Activated CD4-positive, alpha-beta T cell treated with anti-CD3 and anti-CD28 coated beads for 36 hours (primary cell): Measurements from ENCODE around the gene ANKH. TPM values are rescaled to one million over a fixed set of nuclear protein-coding genes. Genes with fewer than 3 reads are reported as not detected.

ENCODE experiments used
- ATAC-seq: fragments of 200-7000 bp; cut with Tn5 transposase; one replicate; pipeline ENCODE4 v1.10.0; 2021; ENCODE audit warnings: mild to moderate bottlenecking, moderate library complexity
- CTCF ChIA-PET: fragments of 350-600 bp; sonication (Branson Sonifier 250); formaldehyde crosslinking; loops from one replicate; lab custom pipeline; 2021; ENCODE audit warnings: antibody characterized with exemption; lab: Charles Lee
- POLR2A ChIA-PET: fragments of 350-600 bp; sonication (Branson Sonifier 250); formaldehyde crosslinking; loops from one replicate; lab custom pipeline; 2021; ENCODE audit warnings: antibody characterized with exemption, inconsistent platforms; lab: Charles Lee
- DNase-seq: peaks from one replicate; pipeline ENCODE4 v3.0.0-alpha.2; 2020
- H3K27ac Mint-ChIP-seq: one replicate; pipeline ENCODE4 v1.8.0; 2021; ENCODE audit warnings: mixed read lengths
- H3K27me3 Mint-ChIP-seq: one replicate; pipeline ENCODE4 v1.8.0; 2021; ENCODE audit warnings: mixed read lengths
- H3K36me3 Mint-ChIP-seq: one replicate; pipeline ENCODE4 v1.8.0; 2021; ENCODE audit warnings: low read depth, mixed read lengths
- H3K4me1 Mint-ChIP-seq: one replicate; pipeline ENCODE4 v1.8.0; 2021; ENCODE audit warnings: mixed read lengths
- H3K4me3 Mint-ChIP-seq: one replicate; pipeline ENCODE4 v1.8.0; 2021; ENCODE audit warnings: mild to moderate bottlenecking, moderate library complexity, mixed read lengths
- H3K9me3 Mint-ChIP-seq: one replicate; pipeline ENCODE4 v1.8.0; 2021; ENCODE audit warnings: low read depth, mixed read lengths
- intact Hi-C, 2 experiments: fragments of 100-400 bp; cut with DNase I in 1 of 2; cut with micrococcal nuclease in 1 of 2; formaldehyde crosslinking; loops; one replicate each; pipeline versions ENCODE4 v1.14.2 to v1.15.1; 2022 to 2024; cut with DNase I, micrococcal nuclease
- total RNA-seq, 2 experiments: library from RNA; stranded (reverse); gene quantifications; one replicate each; pipeline ENCODE4 v1.2.3, GENCODE V29; 2021

Gene ANKH
- total RNA-seq, 2 experiments from 2014 or later: 72.8 to 76.4 TPM

DNA sequence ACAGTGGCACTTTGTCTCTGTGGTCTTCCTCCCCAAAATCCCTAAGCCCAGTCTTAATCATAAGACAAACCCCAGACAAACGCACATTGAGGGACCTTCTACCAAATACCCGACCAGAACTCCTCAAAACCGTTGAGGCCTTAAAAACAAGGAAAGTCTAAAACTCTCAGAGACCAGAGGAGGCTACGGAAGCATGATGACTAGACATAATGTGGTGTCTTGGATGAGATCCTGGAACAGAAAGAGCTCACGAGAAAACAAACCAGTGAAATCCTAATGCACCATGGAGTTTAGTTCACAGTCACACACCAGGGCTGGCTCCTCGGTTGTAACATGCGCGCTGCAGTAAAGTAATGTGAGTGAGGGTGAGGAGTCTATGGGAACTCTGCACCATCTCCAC, 148.7 kb downstream of the ANKH start:
- H3K27ac Mint-ChIP-seq: no peak overlapping the region
- no peak overlapping the region for H3K4me3 Mint-ChIP-seq
- ATAC-seq (no peak), DNase-seq (no peak)
- CTCF ChIA-PET: interaction anchor here (0.7 kb wide), 1 partner anchor 237 kb away, joined by 3 read pairs; no protein-coding TSS in a partner anchor
- POLR2A ChIA-PET: no interaction called here
- H3K36me3 Mint-ChIP-seq: peaks cover 51% of the 10 kb centered on the region
- intact Hi-C loops: loop anchor here (1.0 to 5.0 kb wide), 3 partner anchors 17 to 306 kb away; no protein-coding TSS in a partner anchor
- H3K27me3 Mint-ChIP-seq: no peaks in the 10 kb centered on the region
- peaks cover 2% of the 10 kb centered on the region for H3K9me3 Mint-ChIP-seq
- peaks cover 36% of the 10 kb centered on the region for H3K4me1 Mint-ChIP-seq

DNA sequence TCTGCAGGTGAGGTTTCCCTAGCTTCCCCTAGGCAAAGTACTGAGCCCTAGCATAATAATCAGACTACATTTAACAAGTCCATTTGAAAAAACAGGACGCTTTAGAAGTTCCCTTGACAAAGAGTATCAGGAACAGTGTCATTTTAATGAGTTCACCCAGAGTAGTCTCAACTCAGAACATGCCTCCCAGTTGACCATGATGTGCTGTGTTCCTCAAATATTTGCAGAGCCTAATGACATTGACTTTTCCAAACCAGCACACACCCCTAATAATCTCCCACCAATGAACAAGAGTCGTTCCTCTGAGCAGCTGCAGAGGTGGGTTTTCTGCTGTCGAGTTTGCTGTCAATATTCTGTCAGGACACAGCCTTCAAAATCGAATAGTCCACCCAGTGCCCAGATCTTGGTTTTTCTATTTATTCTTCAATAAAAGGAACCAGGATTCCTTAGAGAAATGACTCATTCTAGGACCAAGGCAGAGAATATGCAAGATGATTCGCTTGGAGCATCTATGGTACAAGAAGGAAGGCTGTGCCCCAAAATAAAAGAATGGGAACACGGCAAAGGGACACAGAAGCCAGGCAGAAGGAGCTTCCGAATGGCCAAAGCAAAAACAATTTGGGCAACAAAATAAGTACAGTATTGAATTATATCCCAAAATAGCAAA, 149.5 kb downstream of the ANKH start:
- DNase-seq (no peak), ATAC-seq (no peak)
- H3K4me3 Mint-ChIP-seq: no peak overlapping the region
- H3K27ac Mint-ChIP-seq: no peak overlapping the region
- H3K9me3 Mint-ChIP-seq: peaks cover 2% of the 10 kb centered on the region
- peaks cover 33% of the 10 kb centered on the region for H3K4me1 Mint-ChIP-seq
- ChIA-PET CTCF (interaction anchor here (1.0 to 3.4 kb wide), 3 partner anchors 10 to 284 kb away, joined by 3 to 11 read pairs (median 4); no protein-coding TSS in a partner anchor), POLR2A (no interaction called here)
- intact Hi-C loops: loop anchor here in 1 of 2 experiments (5.0 kb wide), 1 partner anchor 305 kb away; no protein-coding TSS in a partner anchor
- H3K36me3 Mint-ChIP-seq: peaks cover 54% of the 10 kb centered on the region
- no peaks in the 10 kb centered on the region for H3K27me3 Mint-ChIP-seq

DNA sequence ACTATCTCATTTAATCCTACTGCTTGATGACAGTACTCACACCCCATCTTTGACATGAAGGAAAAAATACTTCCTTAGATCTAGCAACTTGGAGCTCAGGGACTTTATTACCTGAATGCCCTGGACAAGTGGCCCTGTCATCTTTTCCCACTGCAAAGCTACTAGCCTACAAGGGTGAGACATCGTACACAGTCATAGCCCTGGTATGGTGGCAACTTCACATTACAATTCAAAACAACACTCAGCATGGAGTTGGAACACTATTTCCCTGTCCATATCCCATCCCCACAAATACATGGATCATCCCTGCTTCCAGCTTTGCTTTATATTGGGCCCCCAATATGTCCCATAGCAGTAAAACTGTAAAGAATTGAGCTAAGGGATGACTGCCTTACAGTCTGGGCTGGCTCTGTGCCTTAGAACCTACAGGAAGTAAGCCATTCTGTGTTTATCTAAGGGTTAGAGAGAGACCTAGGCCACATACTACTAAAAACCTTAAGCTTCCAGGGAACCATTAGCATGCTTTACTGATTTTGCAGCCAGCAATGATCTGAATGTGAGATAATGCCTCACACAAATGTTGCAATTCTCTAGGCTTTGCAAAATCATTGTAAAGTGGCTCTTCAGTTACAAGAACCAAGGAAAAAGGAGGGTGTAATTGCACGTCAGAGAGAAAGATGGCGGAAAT, 151.2 kb downstream of the ANKH start:
- intact Hi-C loops: loop anchor here in 1 of 2 experiments (5.0 kb wide), 1 partner anchor 303 kb away; no protein-coding TSS in a partner anchor
- no peak for ATAC-seq
- ChIA-PET POLR2A (no interaction called here), CTCF (interaction anchor here (0.7 to 3.4 kb wide), 3 partner anchors 13 to 273 kb away, joined by 3 to 11 read pairs (median 5); no protein-coding TSS in a partner anchor)
- no peaks in the 10 kb centered on the region for H3K27me3 Mint-ChIP-seq
- peaks cover 56% of the 10 kb centered on the region for H3K36me3 Mint-ChIP-seq
- no peak overlapping the region for H3K27ac Mint-ChIP-seq
- DNase-seq: peak; percentile 1
- H3K9me3 Mint-ChIP-seq: peaks cover 2% of the 10 kb centered on the region
- H3K4me1 Mint-ChIP-seq: peaks cover 33% of the 10 kb centered on the region
- no peak overlapping the region for H3K4me3 Mint-ChIP-seq

DNA sequence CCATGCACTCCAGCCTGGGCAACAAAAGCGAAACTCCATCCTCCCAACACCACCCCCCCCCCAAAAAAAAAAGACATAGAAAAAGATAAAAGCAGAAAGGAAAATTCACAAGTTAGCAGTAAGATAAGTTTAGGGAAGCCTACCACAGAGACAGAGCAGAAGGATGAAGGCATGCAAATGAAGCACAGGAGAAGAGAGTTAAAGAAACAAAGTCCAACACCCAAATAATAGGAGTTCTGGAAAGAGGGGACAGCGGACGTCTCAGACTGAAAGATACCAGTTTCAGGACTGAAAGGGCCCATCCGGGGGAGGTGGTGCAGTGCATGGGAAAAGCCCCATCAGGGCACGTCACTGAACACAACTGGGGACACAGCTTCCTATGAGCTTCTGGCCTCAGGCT, 152.8 kb downstream of the ANKH start:
- no peak overlapping the region for H3K27ac Mint-ChIP-seq
- ChIA-PET CTCF (interaction anchor here (0.9 to 3.4 kb wide), 4 partner anchors 11 to 70 kb away, joined by 3 to 11 read pairs (median 3); no protein-coding TSS in a partner anchor), POLR2A (interaction anchor here (0.6 kb wide), 2 partner anchors 31 to 621 kb away, joined by 3 to 4 read pairs; no protein-coding TSS in a partner anchor)

DNA sequence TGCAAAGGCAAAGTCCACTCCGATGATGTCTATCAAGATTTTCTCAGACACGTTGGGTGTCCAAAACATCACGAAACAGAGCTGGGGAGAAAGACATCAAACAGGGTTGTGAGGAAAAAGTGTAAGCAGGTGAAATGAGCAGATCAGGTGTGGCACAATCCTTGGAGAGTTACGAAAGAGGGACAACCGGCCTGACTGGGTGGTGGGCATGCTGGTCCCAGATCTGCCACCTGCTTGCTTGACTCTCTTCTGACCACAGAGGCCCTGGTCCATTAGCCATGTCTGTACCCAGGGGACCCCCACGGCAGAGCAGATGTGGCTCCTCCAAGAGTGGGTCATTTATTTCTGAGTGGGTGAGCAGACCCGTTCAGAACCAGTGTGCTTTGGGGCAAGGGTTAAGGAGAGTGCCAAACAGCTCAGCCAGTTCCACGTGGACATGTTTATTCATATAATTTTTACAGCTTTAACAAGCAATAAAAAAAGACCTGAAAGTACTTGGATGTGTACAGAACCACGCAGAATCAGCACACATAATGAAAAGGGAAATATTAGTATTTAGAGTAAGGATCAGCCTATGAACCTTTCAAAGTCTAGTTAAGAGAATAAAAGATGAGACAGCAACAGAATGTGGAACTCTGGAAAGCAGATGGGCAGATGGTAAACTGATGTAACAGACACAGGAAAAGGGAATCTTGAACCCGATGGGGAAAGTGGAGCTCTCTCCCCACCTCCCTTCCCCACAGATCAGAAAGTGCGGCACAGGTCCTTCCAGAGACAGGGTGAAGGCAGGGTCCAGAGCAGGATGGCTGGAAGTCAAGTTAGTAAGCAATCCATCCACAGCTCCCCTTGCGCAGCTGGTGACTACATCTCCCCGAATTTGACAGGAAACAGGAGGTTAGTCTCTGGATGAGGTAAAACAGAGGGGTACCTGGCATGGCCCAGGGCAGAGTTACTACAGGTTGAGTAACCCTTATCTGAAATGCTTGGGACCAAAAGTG, 154.5 kb downstream of the ANKH start:
- H3K36me3 Mint-ChIP-seq: peaks cover 45% of the 10 kb centered on the region
- intact Hi-C loops: no loop called here
- ATAC-seq (no peak), DNase-seq (no peak)
- H3K27ac Mint-ChIP-seq: peak overlapping the region; percentile 52
- peaks cover 21% of the 10 kb centered on the region for H3K4me1 Mint-ChIP-seq
- no peak overlapping the region for H3K4me3 Mint-ChIP-seq
- POLR2A ChIA-PET: no interaction called here
- H3K9me3 Mint-ChIP-seq: no peaks in the 10 kb centered on the region
- H3K27me3 Mint-ChIP-seq: no peaks in the 10 kb centered on the region
- CTCF ChIA-PET: interaction anchor here (1.2 kb wide), 1 partner anchor 10 kb away, joined by 3 read pairs; no protein-coding TSS in a partner anchor

More for the DNA sequence above, 152.8 kb downstream of the ANKH start:
- DNase-seq (peak; percentile 10), ATAC-seq (no peak)
- H3K4me3 Mint-ChIP-seq: no peak overlapping the region
- intact Hi-C loops: no loop called here
- H3K9me3 Mint-ChIP-seq: peaks cover under 1% of the 10 kb centered on the region
- H3K36me3 Mint-ChIP-seq: peaks cover 47% of the 10 kb centered on the region
- peaks cover 31% of the 10 kb centered on the region for H3K4me1 Mint-ChIP-seq
- H3K27me3 Mint-ChIP-seq: no peaks in the 10 kb centered on the region

DNA sequence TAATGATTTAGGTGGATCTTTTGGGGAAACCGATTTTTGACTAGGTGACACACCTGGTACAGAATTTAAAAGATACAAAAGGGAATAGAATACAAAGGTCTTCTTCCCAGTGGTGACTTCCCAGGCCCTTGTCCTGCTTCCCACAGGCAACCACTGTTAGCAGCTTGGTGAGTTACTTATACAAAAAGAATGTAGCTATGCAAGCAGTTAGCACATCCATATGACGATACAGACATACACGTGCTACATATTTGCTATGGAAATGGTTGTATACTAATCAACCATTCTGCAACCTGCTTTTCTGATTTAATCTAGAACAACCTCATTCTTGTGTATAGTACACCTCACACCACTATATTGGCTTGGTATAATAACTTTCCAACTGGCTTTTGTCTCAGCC, 156.1 kb downstream of the ANKH start:
- H3K27ac Mint-ChIP-seq: no peak overlapping the region
- ATAC-seq (no peak), DNase-seq (no peak)
- CTCF ChIA-PET: no interaction called here
- H3K27me3 Mint-ChIP-seq: no peaks in the 10 kb centered on the region
- H3K4me1 Mint-ChIP-seq: peaks cover 16% of the 10 kb centered on the region
- no peaks in the 10 kb centered on the region for H3K9me3 Mint-ChIP-seq
- H3K36me3 Mint-ChIP-seq: peaks cover 56% of the 10 kb centered on the region
- no peak overlapping the region for H3K4me3 Mint-ChIP-seq
- POLR2A ChIA-PET: no interaction called here
- intact Hi-C loops: no loop called here

DNA sequence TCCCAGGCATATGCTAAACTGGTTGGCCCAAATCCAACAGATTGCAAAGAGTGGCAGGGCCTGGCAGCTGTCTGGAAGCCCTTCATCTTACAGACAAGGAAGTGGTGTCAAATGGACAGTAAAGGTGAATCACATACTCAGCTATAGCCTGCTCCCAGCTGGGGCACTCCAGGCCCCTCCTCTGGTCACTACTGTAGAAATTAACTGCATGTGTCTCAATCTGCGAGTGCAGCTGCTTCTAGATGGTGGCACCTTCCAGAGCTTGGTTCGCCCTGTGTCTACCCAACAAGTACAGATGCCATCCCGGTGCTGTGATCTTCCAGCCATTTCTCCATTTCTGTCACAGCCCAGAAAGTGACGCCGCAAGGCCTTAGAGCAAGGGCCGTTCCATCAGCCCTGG, 156.9 kb downstream of the ANKH start:
- Mint-ChIP-seq H3K27me3 (no peaks in the 10 kb centered on the region), H3K4me1 (peaks cover 17% of the 10 kb centered on the region), H3K27ac (no peak overlapping the region), H3K9me3 (no peaks in the 10 kb centered on the region), H3K36me3 (peaks cover 63% of the 10 kb centered on the region), H3K4me3 (no peak overlapping the region)
- CTCF ChIA-PET: interaction anchor here (0.5 kb wide), 1 partner anchor 290 kb away, joined by 3 read pairs; no protein-coding TSS in a partner anchor
- DNase-seq (no peak), ATAC-seq (no peak)
- POLR2A ChIA-PET: no interaction called here
- intact Hi-C loops: no loop called here

DNA sequence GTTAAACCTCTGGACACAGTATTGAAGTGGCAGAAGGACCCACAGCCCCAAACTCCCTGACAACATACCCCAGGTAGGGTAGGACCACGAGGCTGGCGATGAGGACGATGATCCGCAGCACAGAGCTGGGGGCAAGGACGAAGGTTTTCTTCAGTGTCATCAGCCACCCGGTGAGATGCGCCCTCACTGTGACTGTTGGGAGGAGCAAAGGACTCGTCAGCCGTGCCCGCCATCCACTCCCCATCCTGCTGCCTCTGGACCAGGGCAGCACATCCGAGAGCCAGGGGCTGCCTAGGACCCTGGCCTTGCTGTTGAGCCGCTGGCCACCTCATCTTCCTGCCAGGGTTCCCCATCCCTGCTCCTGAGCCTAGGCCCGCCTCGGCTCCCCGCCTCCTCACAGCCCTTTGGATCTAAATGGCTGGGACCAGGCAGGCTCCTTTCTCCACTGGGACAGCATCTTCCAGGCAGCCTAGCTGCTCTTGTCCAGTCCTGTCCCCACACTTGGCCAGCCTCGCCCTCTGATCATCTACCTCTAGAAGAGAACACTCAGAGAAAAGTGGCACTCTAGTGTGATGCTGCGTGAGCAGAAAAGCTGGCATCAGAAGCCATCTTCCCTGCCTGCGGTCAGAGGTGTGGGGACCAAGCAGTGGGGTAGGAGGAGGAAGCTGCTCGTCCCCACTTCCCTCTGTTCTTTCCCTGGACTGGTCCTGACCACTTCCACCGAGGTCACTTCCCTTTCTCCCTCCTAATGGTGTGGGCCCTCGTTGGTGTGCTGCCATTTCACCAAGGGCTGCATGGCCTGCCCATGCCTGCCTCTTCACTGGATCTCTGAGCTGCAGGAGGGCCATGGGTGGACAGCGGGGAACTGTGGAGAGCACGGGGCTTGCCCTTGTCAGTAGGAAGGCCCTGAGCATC, 157.8 kb downstream of the ANKH start:
- H3K4me3 Mint-ChIP-seq: no peak overlapping the region
- H3K27me3 Mint-ChIP-seq: no peaks in the 10 kb centered on the region
- H3K36me3 Mint-ChIP-seq: peaks cover 62% of the 10 kb centered on the region
- CTCF ChIA-PET: interaction anchor here (0.5 kb wide), 1 partner anchor 291 kb away, joined by 3 read pairs; no protein-coding TSS in a partner anchor
- no peaks in the 10 kb centered on the region for H3K9me3 Mint-ChIP-seq
- ATAC-seq (no peak), DNase-seq (no peak)
- peaks cover 16% of the 10 kb centered on the region for H3K4me1 Mint-ChIP-seq
- POLR2A ChIA-PET: interaction anchor here (0.7 kb wide), 1 partner anchor 682 kb away, joined by 3 read pairs; no protein-coding TSS in a partner anchor
- intact Hi-C loops: no loop called here
- peak overlapping the region; percentile 40 for H3K27ac Mint-ChIP-seq

DNA sequence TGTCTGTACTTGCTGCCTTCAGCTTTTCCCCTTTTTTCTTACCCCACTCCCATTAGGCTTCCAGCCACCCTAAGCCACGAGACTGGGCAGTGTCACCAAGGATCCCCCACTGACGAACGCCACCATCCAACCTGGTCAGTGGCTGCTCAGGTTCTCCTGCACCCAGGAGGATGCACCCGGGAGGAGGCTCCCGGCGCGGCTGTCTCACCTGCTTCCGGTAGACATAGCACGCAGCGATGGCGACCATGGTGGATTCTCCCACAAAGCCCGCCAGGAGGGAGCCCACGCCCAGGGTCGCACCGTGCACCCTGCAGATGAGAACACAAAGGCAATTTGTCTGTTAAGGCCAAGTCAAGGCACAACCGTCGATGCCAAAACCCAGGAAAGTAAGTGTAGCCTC, 158.9 kb downstream of the ANKH start:
- Mint-ChIP-seq H3K9me3 (no peaks in the 10 kb centered on the region), H3K4me1 (peaks cover 23% of the 10 kb centered on the region), H3K36me3 (peaks cover 72% of the 10 kb centered on the region), H3K27me3 (no peaks in the 10 kb centered on the region), H3K27ac (peak overlapping the region; percentile 66), H3K4me3 (no peak overlapping the region)
- no peak for ATAC-seq
- DNase-seq: no peak
- ChIA-PET POLR2A (no interaction called here), CTCF (interaction anchor here (1.4 kb wide), 1 partner anchor 15 kb away, joined by 6 read pairs; no protein-coding TSS in a partner anchor)
- intact Hi-C loops: no loop called here

DNA sequence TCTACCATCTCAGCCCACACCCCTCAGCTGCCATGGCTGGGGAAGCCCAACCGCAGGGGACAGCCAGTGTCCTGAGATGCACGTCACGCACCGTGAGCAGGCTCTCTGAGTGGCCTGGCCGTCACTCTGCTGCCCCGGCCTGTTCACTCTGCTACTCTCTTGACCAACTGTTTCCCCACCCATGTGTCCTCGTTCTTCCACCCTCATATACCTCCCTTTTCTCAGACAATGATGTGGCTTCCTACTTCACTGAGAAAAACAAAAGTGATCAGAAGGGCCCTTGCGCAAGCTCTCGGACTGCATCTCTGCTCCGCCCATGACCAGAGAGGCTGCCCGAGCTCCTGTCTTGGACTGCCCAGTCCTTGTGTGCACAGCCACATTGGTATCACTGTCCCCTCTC, 159.4 kb downstream of the ANKH start:
- H3K27ac Mint-ChIP-seq: peak overlapping the region; percentile 66
- intact Hi-C loops: no loop called here
- ATAC-seq (no peak), DNase-seq (no peak)
- H3K27me3 Mint-ChIP-seq: no peaks in the 10 kb centered on the region
- H3K36me3 Mint-ChIP-seq: peaks cover 71% of the 10 kb centered on the region
- peaks cover 28% of the 10 kb centered on the region for H3K4me1 Mint-ChIP-seq
- POLR2A ChIA-PET: no interaction called here
- no peak overlapping the region for H3K4me3 Mint-ChIP-seq
- CTCF ChIA-PET: interaction anchor here (1.4 kb wide), 1 partner anchor 15 kb away, joined by 6 read pairs; no protein-coding TSS in a partner anchor
- H3K9me3 Mint-ChIP-seq: no peaks in the 10 kb centered on the region
